ENCODE measurements around the gene DOCK4. TPM values are rescaled to one million over a fixed set of nuclear protein-coding genes. Genes with fewer than 3 reads are reported as not detected.
"Not testable (repeated sequence)": the region's sequence is repeated elsewhere in the genome, so short reads cannot be mapped to it uniquely, and the experiment has no call there.

Gene DOCK4
- total RNA-seq, 6 experiments from 2014 or later: 9.4 to 29.9 (median 22.8) TPM

DNA sequence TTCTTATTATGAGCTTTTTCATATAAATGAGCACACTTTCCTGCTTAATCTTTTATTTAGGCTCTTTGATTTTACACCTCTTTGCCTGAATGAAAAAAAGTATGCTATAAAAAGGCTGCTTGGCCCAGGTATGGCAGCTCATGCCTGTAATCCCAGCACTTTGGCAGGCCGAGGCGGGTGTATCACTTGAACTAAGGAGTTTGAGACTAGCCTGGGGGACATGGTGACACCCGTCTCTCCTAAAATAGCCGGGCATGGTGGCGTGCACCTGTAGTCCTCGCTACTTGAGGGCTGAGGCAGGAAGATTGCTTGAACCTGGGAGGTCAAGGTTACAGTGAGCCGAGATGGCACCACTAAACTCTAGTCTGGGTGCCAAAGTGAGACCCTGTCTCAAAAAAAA lies 72.9 kb downstream of the DOCK4 start:
- intact Hi-C loops (cut with DNase I): no loop called here
- Histone ChIP-seq H3K9me3 (no peaks in the 10 kb centered on the region), H3K27me3 (no peaks in the 10 kb centered on the region), H3K27ac (no peak overlapping the region), H3K4me1 (peaks cover 0 to 45% (median 9%) of the 10 kb centered on the region in 4 donors), H3K36me3 (no peaks in the 10 kb centered on the region), H3K4me3 (no peak overlapping the region)
- ATAC-seq (no peak), DNase-seq (no peak)
- TF ChIP-seq, protein P1, sequence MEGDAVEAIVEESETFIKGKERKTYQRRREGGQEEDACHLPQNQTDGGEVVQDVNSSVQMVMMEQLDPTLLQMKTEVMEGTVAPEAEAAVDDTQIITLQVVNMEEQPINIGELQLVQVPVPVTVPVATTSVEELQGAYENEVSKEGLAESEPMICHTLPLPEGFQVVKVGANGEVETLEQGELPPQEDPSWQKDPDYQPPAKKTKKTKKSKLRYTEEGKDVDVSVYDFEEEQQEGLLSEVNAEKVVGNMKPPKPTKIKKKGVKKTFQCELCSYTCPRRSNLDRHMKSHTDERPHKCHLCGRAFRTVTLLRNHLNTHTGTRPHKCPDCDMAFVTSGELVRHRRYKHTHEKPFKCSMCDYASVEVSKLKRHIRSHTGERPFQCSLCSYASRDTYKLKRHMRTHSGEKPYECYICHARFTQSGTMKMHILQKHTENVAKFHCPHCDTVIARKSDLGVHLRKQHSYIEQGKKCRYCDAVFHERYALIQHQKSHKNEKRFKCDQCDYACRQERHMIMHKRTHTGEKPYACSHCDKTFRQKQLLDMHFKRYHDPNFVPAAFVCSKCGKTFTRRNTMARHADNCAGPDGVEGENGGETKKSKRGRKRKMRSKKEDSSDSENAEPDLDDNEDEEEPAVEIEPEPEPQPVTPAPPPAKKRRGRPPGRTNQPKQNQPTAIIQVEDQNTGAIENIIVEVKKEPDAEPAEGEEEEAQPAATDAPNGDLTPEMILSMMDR (IDR thresholded peaks at IDR 0.05): no peak
- no peak for TF ChIP-seq POLR2A (IDR thresholded peaks at IDR 0.05)
- 89% methylated on average over 4 of the region's 7 CpGs for WGBS (ENCODE audit: insufficient coverage, low coverage, low lambda C conversion rate, missing lambda C conversion rate)

DNA sequence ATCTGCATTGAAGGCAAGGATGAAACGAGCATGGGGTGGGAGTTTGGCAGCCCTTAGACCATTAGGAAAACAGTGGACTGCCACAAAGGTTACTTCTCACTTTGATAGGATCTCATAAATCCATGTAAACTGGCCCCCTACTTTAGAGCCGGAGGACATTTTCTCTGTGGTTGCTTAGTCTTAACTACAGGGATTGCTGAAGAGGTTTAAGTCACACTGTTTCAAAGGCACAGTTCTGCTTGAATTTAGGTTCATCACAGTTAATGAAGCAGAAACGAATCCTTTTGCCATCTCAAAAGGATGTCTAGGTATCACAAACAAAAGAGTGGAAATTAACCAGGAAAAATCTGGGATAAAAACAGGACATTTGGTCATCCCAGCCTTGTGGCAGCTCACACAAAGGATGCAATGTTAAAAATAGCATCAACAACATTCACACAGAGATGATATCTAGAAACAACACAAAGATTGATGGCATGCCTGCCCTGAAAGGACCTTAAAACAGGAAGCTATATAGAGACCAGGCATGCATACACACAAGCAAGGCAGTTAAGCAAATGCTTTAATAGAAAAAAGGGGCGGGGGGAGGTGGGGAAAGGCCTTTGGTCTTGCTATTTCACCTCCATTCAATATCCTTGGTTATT lies 74.0 kb downstream of the DOCK4 start:
- intact Hi-C loops (cut with DNase I): no loop called here
- Histone ChIP-seq H3K36me3 (no peaks in the 10 kb centered on the region), H3K4me3 (no peak overlapping the region), H3K4me1 (peaks cover 0 to 44% (median 11%) of the 10 kb centered on the region in 4 donors), H3K27ac (no peak overlapping the region), H3K27me3 (no peaks in the 10 kb centered on the region), H3K9me3 (no peaks in the 10 kb centered on the region)
- WGBS (ENCODE audit: insufficient coverage, low coverage, low lambda C conversion rate, missing lambda C conversion rate): 76% methylated on average over 4 of the region's 4 CpGs
- DNase-seq: no peak
- TF ChIP-seq POLR2A (IDR thresholded peaks at IDR 0.05): no peak
- TF ChIP-seq, protein P1 (IDR thresholded peaks at IDR 0.05): no peak
- peak in 1 of 4 donors; percentile 54 for ATAC-seq

DNA sequence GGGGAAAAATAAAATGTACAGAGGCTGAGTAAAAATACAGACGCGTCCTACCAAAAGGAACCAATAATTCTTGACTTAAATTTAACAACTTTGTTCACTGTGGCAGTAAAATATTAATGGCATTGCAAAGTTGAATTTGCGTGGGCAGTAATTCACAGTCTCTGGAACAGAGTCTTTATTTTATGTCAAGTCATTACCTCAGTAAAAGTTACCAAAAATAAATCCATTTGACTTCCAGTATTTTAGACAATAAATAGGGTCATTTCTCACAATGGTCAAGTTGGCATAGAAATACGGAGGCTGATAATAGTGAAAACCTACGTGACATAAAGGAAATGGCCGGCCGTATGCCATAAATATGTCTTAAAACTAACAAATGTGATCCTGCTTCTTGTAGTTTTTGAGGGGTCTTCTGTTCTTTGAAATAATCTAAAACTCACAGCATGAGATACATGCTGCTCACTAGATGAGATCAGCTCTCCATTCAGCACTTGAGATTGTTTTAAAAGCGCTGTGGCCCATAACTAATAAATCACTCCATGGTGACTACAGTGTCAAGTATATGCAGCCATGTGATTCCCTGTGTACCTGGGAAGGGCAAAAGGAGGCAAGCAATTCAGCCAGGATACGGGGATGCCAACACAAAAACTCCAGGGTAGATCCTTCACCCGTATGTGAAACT lies 75.3 kb downstream of the DOCK4 start:
- peaks cover 0 to 33% (median 11%) of the 10 kb centered on the region in 4 donors for H3K4me1 ChIP-seq
- intact Hi-C loops (cut with DNase I): no loop called here
- no peaks in the 10 kb centered on the region for H3K27me3 ChIP-seq
- no peak for ATAC-seq
- WGBS (ENCODE audit: insufficient coverage, low coverage, low lambda C conversion rate, missing lambda C conversion rate): 85% methylated on average over 10 of the region's 10 CpGs
- DNase-seq: no peak
- peak overlapping the region in 1 of 3 donors; percentile 81 for H3K27ac ChIP-seq
- no peaks in the 10 kb centered on the region for H3K9me3 ChIP-seq
- no peaks in the 10 kb centered on the region for H3K36me3 ChIP-seq
- H3K4me3 ChIP-seq: no peak overlapping the region
- TF ChIP-seq, protein P1 (IDR thresholded peaks at IDR 0.05): no peak
- TF ChIP-seq POLR2A (IDR thresholded peaks at IDR 0.05): no peak

DNA sequence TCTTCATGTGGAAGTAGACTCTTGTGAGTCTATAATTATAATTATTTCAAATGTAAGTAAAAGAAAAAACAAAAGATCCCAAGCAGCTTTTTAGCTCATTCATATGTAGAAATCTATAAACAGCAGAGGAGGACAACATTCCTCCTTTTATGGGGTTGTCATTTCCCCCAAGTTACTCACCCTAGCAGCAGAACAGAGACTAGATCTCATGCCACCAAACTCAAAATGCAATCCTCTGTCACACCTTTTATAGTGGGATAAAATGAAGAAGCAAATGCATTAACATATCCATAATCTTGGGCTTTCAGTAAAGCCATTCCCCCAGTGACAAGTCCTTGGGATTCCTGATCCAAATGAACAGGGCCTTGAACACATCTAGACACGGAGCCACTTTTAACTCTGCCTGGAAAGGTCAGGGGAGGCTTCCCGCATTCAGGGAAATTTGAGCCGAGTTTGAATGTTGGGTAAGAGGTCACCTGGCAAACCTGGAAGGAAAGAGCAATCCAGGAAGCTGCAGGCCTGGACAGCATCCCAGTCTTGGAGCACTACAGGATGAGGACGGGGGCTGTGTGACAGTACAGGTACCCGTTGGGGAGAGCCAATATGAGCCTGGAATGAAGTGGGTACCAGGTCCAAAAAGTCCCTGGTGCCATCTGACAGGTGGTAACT lies 76.4 kb downstream of the DOCK4 start:
- Histone ChIP-seq H3K4me3 (peak overlapping the region in 2 of 3 donors; percentile 4 to 29), H3K9me3 (no peaks in the 10 kb centered on the region), H3K36me3 (no peaks in the 10 kb centered on the region), H3K27me3 (no peaks in the 10 kb centered on the region), H3K27ac (peak overlapping the region; percentile 42 to 81 (median 72)), H3K4me1 (peaks cover 0 to 23% (median 5%) of the 10 kb centered on the region in 4 donors)
- 19% methylated on average over 5 of the region's 5 CpGs for WGBS (ENCODE audit: insufficient coverage, low coverage, low lambda C conversion rate, missing lambda C conversion rate)
- peak; percentile 76 to 86 (median 78) for DNase-seq
- TF ChIP-seq, protein P1 (IDR thresholded peaks at IDR 0.05): no peak
- no peak for TF ChIP-seq POLR2A (IDR thresholded peaks at IDR 0.05)
- intact Hi-C loops (cut with DNase I): no loop called here
- ATAC-seq: peak; percentile 85 to 96 (median 87)

DNA sequence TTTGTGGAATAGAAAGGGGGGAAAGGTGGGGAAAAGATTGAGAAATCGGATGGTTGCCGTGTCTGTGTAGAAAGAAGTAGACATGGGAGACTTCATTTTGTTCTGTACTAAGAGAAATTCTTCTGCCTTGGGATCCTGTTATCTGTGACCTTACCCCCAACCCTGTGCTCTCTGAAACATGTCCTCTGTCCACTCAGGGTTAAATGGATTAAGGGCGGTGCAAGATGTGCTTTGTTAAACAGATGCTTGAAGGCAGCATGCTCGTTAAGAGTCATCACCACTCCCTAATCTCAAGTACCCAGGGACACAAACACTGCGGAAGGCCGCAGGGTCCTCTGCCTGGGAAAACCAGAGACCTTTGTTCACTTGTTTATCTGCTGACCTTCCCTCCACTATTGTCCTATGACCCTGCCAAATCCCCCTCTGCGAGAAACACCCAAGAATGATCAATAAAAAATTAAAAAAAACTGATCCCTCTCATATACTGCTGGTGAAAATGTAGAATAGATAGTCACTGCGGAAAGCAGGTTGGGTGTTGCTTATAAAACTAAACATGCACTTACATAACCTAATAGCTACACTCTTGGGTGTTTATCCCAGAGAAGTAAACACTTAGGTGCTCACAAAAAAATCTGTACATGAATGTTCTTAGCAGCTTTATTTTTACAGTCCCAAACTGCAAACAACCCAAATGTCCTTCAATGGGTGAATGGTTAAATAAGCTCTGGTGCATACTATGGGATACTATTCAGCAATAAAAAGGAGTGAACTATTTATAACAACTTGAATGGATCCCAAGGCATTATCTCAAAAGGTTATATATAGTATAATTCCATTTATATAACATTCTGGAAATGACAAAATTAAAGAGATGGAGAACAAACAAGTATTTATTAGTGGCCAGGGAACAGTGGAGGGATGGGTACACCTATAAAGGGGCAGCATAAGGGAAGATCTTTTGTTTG lies 77.5 kb downstream of the DOCK4 start:
- peak overlapping the region in 2 of 3 donors; percentile 4 to 29 for H3K4me3 ChIP-seq
- 34% methylated on average over 3 of the region's 8 CpGs for WGBS (ENCODE audit: insufficient coverage, low coverage, low lambda C conversion rate, missing lambda C conversion rate)

DNA sequence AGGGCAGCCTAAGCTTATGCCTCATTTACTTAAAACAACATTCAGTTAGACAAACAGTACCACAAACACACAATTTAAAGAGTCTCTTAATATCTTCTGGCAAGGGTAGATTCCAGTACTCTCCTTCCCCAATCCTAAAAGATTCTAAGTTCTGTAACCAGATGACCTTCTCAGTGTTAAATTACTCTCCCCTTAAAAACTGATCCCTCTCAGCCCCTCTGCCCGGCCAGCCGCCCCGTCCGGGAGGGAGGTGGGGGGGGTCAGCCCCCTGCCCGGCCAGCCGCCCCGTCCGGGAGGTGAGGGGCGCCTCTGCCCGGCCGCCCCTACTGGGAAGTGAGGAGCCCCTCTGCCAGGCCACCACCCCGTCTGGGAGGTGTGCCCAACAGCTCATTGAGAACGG lies 78.2 kb downstream of the DOCK4 start:
- Histone ChIP-seq H3K4me1 (peaks cover 0 to 23% (median 4%) of the 10 kb centered on the region in 4 donors), H3K27ac (peak overlapping the region in 1 of 3 donors; percentile 45)
- intact Hi-C loops (cut with DNase I); H3K9me3 ChIP-seq; H3K36me3 ChIP-seq; H3K4me3 ChIP-seq; ATAC-seq; DNase-seq; H3K27me3 ChIP-seq: not testable (repeated sequence)
- no CpG with 5 or more reads among the region's 13 CpGs for WGBS (ENCODE audit: insufficient coverage, low coverage, low lambda C conversion rate, missing lambda C conversion rate)

More for the DNA sequence above, 77.5 kb downstream of the DOCK4 start:
- Histone ChIP-seq H3K4me1 (peaks cover 0 to 23% (median 4%) of the 10 kb centered on the region in 4 donors), H3K27ac (peak overlapping the region; percentile 44 to 81 (median 72))
- intact Hi-C loops (cut with DNase I); DNase-seq; H3K9me3 ChIP-seq; H3K27me3 ChIP-seq; H3K36me3 ChIP-seq: not testable (repeated sequence)
- ATAC-seq: peak; percentile 41 to 53 (median 46)
